IMR-90 (cell line): ENCODE data around the gene PUM2.

Experiments used
- CEBPB ChIP-seq: IDR thresholded peaks from 2 replicates; pipeline ENCODE4 v1.6.1; 2012; ENCODE audit warnings: low read depth, low read length, improper control_type of control experiment
- CHD1 ChIP-seq: IDR thresholded peaks from 2 replicates; pipeline ENCODE4 v1.6.1; 2012; ENCODE audit warnings: low read depth, low read length, improper control_type of control experiment
- CTCF ChIP-seq: conservative IDR thresholded peaks from 2 replicates; pipeline ENCODE4 v1.5.1; 2012; ENCODE audit warnings: mild to moderate bottlenecking, low read depth, low read length, improper control_type of control experiment
- ELK1 ChIP-seq: fragments of 150-350 bp; IDR thresholded peaks from 2 replicates; pipeline ENCODE4 v1.6.1; 2016; ENCODE audit warnings: low read depth, mild to moderate bottlenecking, low read length, moderate library complexity, borderline replicate concordance
- MAFK ChIP-seq: IDR thresholded peaks from 2 replicates; pipeline ENCODE4 v1.6.1; 2012; ENCODE audit warnings: low read depth, low read length, improper control_type of control experiment
- MAZ ChIP-seq: IDR thresholded peaks from 2 replicates; pipeline ENCODE4 v1.6.1; 2012; ENCODE audit warnings: low read depth, mild to moderate bottlenecking, low read length, improper control_type of control experiment, moderate library complexity, borderline replicate concordance
- MXI1 ChIP-seq: IDR thresholded peaks from 2 replicates; pipeline ENCODE4 v1.6.1; 2012; ENCODE audit warnings: low read depth, mild to moderate bottlenecking, low read length, moderate library complexity, borderline replicate concordance
- POLR2A ChIP-seq: IDR thresholded peaks from 2 replicates; pipeline ENCODE4 v1.6.1; 2012; ENCODE audit warnings: mild to moderate bottlenecking, low read depth, low read length
- RFX5 ChIP-seq: IDR thresholded peaks from 2 replicates; pipeline ENCODE4 v1.8.0; 2012; ENCODE audit warnings: low read depth, mild to moderate bottlenecking, low read length, moderate library complexity
- USF2 ChIP-seq: fragments of 150-350 bp; IDR thresholded peaks from 2 replicates; pipeline ENCODE4 v1.6.1; 2017; ENCODE audit warnings: mild to moderate bottlenecking, antibody characterized with exemption, low read length, low read depth

- TF ChIP-seq CTCF (no peak), POLR2A (no peak), USF2 (no peak), MXI1 (no peak), ELK1 (no peak), RFX5 (no peak), CEBPB (no peak), MAZ (no peak), MAFK (no peak), CHD1 (no peak)
Measured at GRCh38 chr2:20397811-20398447, 47.3 kb upstream of the PUM2 start.
